Measurements from ENCODE around the gene TXNRD2.
A peak's percentile ranks its signal among the peaks of the same experiment; 100 is the strongest.

The TXNRD2 gene

DNA sequence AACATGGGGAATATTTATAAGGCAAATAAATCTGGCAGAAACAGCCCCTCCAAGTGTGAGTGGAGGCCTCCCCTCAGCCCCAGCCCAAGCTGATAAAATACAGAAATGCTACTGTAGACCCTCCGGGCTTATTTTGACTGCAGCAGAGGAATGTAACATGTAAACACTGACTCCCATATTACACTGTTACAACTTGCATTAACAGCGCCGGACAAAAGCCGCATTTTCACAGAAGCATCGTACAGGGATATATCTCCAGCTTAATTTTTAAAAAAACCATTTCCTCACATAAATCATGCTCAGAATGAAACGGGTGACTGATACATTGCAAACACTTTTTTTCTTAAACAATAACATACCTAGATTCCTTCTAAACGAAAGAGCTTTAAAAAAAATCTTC lies 36.7 kb downstream of the TXNRD2 start:
- DNase-seq (ENCODE audit: low read depth), result no peak

DNA sequence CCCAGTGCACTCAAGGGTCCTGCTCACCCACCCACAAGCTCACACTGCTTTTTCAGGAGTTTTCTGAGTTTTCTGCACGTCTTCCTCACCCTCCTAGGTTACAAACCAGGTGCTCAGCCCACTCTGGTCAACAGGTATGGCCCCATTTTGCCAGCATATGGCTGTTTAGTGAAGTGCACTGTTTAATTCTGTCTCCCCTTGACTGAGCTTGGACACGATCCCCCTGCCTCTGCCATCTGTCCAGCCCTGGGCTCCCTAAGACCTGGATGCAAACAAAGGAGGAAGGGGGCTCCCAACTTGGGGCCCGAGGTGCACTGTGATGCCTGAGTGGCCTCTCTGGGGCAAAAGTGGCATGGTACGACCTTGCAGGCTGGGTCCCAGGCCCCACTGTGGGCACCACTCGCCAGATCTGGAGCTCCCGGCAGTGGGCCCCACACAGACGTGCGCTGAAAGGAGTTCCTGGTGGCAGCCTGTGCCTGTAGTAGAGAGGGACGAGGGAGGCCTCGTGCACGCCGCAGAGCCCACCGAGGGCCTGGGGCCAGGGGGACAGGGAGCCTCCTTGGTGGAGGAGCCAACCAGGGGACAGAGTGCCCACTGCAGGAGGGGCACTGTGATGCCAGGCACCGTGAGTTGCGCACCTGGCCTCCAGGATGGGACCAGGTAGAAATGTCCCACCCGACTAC lies 37.3 kb downstream of the TXNRD2 start:
- DNase-seq (ENCODE audit: low read depth), result no peak

DNA sequence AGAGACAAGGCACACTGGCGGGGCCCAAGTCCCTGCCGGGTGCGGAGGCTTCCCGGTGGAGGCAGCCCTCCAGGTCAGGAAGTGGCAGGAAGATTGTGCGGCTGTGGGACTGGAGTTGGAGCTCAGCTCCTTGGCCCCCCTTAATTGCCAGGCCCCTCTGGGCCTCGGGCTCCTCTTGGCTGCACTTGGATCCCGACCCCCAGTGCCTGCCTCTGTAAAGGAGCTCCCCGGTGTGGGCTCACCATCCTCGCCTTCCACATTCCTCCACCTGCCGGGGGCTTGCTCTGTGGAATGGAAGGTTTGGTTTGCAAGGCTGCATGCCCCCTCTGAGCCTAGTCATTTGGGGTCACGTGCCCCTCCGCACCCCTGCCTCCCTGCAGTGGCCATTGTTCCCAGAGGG lies 38.1 kb downstream of the TXNRD2 start:
- DNase-seq (ENCODE audit: low read depth), result no peak

DNA sequence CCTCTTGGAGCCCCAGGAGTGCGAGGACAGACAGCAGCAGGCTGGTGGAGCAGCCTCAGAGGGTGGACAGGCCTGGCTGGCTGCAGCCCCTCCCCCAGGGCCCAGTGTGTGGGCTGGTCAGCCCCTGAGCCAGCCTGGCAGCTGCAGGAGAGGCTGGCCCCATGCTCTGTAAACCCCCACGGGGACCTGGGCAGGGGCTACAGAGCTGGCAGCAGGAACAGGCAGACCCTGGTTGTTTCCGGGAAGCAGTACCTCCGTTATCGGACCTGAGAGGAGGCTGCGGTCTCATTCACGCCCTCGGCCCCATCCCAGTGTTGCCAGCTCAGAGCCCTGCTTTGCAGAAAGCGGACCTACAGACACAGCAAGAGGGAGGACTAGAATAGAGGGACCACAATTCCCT lies 38.6 kb downstream of the TXNRD2 start:
- no peak for DNase-seq (ENCODE audit: low read depth)

DNA sequence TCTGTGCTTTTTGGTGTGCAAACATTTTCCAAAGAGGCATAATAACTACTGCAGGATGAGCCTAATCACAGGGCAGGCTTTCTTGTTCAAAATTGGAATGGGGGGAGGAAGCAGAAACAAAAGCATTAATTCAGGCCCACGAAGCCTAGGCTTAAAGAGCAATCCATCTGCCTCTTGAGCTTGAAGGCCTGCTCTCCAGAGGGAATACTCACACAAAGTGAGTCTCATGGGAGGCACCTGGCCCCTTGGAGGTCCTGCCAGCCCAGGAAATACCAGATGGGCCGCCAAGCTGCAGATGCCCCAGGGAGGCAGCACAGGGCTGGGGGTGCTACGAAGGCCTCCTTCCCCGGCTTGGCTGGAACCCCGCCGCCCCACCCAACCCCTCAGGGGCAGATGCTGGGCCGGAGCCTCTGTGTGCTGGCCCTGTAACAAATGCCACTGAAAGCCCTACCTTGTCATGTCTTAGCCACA lies 39.3 kb downstream of the TXNRD2 start:
- no peak for DNase-seq (ENCODE audit: low read depth)

DNA sequence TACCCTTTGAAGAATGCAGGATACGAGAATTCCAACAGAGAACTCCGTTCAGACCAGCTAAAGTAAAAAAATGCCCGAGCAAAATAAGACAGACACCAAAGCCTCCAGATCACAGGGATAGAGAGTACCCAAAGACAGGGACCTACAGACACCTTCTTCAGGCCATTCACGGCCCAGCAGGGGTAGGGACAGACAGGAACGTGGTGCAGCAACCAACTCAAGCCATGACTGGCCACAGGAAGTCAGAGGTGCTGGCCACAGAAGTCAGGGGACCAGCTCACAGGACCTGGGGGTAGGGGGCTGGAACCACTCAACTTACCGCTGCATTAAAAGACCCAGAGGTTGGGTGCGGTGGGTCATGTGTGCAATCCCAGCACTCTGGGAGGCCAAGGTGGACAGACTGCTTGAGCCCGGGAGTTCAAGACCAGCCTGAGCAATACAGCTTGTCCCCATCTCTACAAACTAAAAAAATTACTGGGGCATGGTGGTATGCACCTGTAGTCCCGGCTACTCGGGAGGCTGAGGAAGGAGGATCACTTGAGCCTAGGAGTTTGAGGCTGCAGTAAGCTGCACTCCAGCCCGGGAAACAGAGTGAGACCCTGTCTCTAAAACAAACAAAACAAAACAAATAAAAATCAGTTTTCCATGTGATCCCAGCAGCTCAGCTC lies 39.9 kb downstream of the TXNRD2 start:
- no peak for DNase-seq (ENCODE audit: low read depth)

DNA sequence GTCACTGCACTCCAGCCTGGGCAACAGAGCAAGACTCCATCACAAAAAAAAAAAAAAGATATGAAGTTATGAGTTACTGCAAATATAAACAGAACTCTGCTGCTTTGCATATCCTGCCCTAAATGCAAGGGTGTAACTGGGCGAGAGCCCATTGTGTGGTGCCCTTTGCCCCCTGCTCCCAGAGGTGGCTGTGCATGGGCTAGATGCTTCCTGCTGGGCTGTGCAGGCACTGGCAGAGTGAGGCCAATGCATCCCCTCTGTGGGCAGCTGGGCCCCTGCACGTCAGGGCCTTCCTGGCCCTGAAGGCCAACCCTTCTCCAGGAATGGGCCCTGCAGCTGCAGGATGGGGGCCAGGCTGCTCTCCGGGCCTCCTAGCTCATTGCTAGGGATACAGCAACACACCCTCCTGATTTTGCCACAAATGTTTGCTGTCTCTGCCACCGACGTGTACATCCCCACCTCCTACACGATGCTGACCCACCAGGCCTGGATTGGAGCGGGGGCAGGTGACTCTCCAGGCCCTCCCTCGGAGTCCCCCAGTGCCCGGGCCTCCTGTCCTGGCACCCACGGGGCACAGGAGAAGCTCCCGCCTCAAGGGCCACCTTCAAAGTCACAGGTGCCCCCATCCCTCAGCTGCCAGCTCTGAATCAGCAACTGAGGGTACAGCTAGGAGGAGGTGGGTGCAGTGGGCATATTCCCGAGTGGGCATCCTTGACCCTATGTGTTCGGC lies 40.7 kb downstream of the TXNRD2 start:
- DNase-seq (ENCODE audit: low read depth), result no peak

DNA sequence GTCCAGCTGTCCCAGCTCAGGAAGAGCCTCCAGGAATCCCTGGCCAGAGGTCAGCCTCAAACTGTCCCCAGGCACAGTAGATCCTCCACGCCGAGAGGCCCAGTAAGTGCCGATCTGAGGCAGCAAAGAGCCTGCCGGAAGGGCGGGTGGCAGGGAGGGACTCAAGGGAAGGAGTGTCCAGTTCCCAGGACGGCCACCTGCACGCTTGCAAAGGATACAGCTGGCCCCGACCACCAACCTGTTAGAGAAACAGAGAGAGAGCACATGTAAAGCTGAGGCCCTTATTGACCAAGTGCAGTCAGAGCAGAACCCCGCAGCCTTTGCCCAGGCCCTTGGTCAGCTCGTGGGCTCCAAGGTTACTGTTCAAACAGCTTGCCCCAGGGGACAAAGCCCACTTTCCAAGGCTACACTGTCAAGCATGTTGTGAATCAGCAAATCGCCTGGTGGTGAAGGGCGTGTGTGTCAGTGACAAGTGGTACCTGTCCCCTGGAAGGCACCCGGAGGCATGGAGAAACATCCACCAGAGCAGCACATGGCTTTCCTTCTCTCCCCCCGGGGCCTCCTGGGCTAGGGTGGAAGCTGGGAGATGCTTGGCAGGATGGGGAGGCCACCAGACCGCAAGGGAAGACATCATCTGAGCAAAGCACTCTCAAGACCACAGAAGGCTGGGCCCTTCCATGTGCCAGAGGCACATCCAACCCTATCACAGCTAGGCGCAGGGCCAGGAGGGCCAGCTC lies 42.6 kb downstream of the TXNRD2 start:
- DNase-seq (ENCODE audit: low read depth), result no peak

DNA sequence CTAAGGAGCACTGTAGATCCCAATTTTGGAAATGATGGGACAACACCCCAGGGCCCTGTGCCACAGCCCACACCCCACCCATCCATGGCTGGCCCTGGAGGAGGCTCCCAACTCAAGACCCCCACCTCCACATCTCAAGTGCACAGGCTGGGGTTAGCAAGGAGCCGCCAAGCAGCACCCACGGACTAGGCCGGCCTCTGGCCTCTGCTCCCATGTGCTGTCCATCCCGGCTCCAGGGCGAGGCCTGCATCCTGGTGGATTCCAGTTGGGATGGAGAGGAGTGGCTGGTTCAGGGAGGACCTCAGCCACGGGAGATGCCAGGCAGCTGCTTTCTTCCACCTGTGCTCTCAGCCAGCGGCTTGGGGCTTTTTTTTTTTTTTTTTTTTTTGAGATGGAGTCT lies 43.5 kb downstream of the TXNRD2 start:
- DNase-seq (ENCODE audit: low read depth), result no peak

DNA sequence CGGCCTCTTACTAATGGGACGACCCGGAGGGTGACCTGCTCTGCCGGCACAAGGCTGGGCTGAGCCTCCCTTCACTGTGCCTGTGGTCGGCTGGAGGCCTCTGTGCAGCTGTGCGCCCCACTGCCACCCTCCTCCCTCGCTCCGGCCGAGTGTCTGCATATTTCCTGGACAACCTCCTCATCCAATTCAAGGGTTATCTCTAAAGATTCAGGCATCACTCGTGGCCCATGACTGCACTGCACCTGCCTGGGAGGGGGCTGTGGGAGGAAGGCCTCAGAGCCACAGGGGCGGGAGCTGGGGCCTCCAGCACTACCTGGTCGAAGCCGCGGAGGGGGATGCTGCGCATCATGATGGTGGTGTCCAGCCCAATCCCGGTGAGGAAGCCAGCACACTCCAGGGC lies 43.9 kb downstream of the TXNRD2 start:
- no peak for DNase-seq (ENCODE audit: low read depth)

DNA sequence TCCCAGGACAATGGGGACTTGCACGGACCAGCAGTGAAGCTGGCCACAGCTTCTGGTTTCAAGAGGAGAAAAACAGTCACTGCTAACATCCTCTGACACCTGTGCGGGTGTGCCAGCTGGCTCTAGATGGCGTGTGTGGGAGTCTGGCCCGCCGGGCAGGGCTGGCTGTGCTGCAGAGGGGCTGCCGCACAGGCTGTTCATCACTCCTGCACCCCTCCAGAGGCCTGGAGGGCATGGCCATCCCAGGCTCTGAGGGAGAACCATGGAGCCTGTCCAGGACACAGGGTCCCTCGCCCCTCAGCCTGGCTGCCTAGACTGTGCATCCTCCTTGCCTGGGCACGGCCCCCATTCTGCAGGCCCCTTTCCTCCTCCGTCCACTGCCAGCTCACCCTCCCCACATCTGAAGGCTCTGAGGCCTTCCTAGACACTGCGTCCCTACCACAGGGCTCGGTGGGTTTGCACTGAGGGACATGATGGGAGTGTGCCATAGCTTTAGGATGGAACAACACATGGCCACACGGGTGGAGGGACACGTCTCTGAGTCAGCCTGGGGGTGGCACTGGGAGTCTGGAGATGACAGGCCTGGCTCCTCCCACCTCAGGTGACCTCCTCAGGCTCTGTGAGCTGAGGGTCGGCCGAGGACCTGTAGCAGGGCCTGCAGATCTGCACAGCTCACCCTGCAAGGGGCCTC lies 44.8 kb downstream of the TXNRD2 start:
- DNase-seq (ENCODE audit: low read depth), result no peak

DNA sequence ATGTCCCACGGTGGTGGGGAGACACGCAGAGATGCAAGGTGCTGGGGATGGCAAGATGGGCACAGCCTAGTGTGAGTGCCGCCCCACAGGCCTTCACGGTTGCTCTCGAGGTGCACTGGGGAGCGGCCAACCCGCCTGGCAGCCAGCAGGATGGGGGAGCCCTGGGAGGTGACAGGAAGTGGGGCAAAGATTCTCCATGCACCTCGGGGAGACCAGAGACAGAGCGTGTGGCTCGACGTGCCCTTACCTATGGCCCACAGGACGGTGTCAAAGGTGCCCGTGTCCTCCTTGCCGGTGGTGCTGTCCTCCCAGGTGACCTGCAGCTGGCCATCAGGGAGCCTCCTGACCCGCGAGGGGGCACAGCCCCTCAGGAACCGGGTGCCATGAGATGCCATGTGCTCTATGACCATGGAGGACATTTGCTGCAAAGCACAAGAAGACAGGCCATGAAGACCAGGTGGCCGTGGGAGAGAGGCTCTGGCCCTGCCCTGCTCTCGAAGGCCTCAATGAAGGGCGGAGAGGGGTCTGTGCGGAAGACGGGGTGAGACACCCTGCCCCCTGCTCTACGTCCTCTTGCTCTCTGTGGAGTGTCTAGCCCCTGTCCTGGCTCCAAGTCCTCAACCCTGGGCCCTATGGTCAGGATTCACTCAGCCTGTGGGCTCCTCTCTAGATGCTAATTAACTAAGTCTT lies 46.3 kb downstream of the TXNRD2 start:
- no peak for DNase-seq (ENCODE audit: low read depth)

DNA sequence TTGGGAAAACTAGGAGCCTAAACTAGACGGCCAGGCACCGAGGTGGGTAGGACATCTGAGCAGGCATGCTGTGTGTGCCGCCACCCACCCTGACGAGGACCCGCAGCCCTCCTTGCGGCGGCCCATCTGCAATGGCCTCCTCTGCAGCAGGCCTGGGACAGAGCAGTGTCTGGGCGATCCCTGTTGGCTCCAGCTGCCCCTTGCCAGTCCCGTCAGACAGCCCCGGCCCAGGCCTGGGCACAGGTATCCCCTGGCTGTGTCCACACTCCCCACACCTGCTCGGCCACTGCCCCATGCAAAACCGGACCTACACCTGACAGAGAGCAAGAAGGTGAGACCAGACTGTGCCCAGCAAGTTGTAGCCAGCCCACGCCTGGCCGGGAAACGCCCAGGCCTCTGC lies 48.3 kb downstream of the TXNRD2 start:
- no peak for DNase-seq (ENCODE audit: low read depth)

DNA sequence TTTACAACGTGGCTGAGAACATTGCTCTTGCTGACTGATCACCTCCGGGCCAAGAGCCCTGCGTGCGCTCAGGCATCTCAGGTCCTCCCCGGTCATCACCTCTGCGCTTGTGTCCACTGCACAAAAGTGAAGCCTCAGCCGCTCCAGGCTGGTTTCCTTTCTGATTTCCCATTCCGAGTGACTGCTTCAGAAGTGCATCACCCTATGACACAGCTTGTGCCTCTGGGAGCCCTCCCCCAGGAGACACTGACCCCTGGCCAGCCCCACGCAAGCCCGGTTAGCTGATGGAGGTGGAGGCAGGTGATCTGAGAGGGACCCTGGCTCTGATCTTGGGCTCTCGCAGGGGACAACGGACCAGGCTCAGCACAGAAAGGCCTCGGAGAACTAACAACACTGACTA lies 48.7 kb downstream of the TXNRD2 start:
- peak; percentile 45 for DNase-seq (ENCODE audit: low read depth)

DNA sequence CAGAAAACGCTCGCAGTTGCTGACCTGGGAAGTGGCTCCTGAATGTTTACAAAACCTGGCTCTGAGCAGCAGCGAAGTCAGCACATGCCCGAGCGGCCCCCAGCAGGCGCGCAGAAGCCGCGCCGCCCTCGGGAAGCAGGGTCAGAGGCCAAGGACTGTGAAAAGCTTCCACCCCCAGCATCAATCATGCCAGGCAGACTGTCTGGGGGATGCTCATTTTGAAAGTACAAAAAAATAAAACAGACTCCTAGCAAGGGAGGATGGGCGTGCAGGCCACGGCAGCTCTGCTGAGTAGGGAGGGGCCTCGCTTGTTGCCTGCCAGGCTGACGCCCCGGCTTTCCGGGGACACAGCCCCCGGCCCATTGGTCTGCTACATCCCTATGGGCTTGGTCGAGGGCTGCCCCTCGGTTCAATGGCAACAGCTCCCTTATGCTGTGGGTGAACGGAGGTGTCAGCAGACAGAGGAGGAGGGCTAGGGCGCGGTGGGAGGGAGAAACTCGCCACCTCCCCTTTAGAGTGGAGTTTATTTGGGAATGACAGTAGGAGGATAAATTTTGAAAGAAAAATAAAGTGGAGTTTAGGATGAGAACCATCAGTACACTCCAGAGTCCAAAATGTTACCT lies 49.2 kb downstream of the TXNRD2 start:
- DNase-seq (ENCODE audit: low read depth), result peak; percentile 45

DNA sequence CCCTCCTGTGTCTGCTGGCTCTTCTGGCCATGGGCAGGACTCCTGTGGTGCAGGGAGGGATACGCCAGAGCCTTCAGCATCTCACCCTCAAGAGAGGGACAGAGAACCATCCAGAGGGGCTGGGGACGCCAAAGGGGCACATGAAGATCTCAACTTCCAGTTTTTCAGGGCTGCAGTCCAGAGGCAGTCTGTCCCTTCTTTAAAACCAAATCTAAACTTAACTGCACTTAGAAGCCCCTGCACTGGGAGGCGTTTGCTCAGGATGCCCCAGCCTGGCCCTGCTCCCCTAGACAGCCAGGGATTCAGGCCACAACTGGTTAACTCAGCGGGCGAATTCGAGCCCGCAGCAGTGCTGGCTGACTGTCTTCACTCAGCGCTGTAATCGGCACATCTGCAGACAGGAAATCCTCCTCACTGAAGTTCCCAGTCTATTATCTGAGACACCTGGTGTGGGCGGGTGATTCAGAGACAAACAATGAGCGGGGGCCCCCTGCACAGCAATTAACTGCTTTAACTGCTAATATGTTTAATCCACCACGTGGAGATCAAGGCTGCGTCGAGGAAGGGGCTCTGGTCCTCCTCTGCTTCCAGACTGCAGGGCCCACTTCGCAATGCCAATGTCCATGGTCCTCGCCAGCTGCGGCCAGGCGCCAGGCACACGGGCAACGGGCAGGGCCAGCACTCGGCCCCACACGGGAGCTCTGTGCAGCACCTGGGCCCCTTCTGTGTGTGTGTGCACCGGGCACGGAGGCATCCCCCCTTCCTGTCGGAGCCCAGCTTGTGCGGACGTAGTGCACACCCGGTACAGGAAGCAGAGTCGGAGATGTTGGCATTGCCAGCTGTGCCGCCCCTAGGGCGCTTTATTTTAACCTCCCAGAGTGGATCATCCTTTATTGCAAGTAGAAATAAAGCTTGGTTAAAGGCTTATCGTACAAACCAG lies 50.0 kb downstream of the TXNRD2 start:
- DNase-seq (ENCODE audit: low read depth), result peak; percentile 94

DNA sequence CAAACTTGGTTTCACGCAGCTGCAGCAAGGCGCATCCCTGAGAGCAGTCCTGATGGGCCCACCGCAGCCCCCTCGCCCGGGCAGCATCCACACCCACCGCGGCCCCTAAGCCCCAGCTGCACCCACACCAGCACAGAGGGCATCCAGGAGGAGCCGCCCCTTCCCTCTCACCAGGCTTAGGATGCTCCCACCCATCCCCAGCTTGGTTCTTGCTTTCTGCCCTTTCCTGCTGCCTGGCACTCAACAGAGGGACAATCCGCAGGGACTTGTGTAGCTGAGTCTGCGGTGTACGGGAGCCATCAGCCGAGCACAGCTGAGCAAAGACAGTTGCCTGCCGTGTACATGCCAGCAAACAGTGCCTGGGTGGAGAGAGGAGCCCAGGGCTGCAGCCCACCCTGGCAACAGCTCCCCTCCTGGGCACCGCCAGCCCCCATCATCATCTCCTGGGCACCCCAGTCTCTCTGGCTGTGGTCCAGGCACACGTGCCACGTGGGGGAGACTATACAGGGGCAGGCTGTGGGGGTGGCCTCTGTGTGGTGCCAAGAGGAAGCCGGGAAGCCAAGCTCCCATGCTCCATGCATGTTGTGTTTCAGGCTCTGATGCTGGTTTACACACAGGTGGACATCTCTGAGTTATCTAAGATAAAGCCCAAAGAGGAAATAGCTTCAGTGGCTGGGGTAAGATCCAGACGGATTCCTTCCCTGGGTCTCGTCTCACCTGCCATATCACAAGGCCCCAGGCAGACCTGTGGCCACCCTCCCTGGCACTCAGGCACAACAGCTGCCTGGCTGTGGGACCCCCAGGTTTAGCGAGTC lies 50.9 kb downstream of the TXNRD2 start:
- DNase-seq (ENCODE audit: low read depth), result no peak

DNA sequence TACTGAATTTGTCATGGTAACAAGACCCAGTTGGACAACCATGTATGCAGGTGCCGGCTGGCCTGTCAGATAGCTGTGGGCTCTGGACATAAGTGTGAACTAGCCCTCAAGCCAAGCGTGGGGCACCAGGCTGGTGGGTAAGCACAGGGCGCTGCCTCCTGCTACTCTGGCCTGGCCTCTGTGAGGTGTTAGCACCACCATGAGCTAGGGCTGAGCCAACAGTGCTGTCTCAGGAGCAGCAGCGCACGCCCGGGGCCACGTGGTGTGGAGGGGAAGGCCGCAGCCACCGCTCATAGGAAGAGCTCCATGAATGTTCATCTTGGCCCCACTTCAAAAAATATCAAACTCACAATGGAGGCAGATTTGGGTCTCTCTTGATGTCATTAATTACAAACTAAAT lies 51.7 kb downstream of the TXNRD2 start:
- no peak for DNase-seq (ENCODE audit: low read depth)
